Lower leg skin (tissue), 4 donors: ENCODE results near the gene NBAS. TPM values are rescaled to one million over a fixed set of nuclear protein-coding genes. Genes with fewer than 3 reads are reported as not detected.

Experiments used
- DNase-seq, 2 donors: peaks; one replicate each; pipeline ENCODE4 v3.0.0-alpha.2; 2019; ENCODE audit warnings: low spot score in 2 of 2
- H3K4me3 ChIP-seq: fragments of 200-600 bp; sonication (generic); 2 replicates; pipeline ENCODE4 v1.5.1; 2017; ENCODE audit warnings: mild to moderate bottlenecking, low read depth; ENCODE audit not compliant: poor library complexity, severe bottlenecking
- CTCF ChIP-seq, 3 donors: fragments of 450-650 bp; IDR thresholded peaks; one replicate each; pipeline ENCODE4 v1.5.1; 2016; ENCODE audit warnings: antibody characterized with exemption in 3 of 3, mild to moderate bottlenecking in 3 of 3, moderate library complexity in 2 of 3
- POLR2A ChIP-seq, 2 donors: fragments of 450-650 bp; IDR thresholded peaks; one replicate each; pipeline ENCODE4 v1.6.1; 2016 to 2017; ENCODE audit warnings: antibody characterized with exemption in 2 of 2, mild to moderate bottlenecking in 1 of 2, moderate library complexity in 1 of 2
- WGBS, 2 donors: methylation state at CpG; one replicate each; pipeline ENCODE4 v1.1.5; 2018; 5-methylcytosine and 5-hydroxymethylcytosine counted together
- intact Hi-C: fragments of 100-400 bp; cut with DNase I; formaldehyde crosslinking; loops from one replicate; pipeline ENCODE4 v1.15.0; 2023; ENCODE audit warnings: low total_unique reads
- total RNA-seq, 4 donors: library from RNA; depleted of rRNA; stranded (reverse); fragments of >200 nt; gene quantifications; one replicate each; pipeline ENCODE4 v1.1.0, GENCODE V29; 2016

The NBAS gene
- total RNA-seq, 4 donors from 2014 or later: 26.6 to 40.2 (median 38.3) TPM

GRCh38 chr2:15456352-15456751 lies 104.8 kb downstream of the NBAS start:
- TF ChIP-seq CTCF (IDR thresholded peaks at IDR 0.05) (no peak), POLR2A (IDR thresholded peaks at IDR 0.05) (no peak)
- intact Hi-C loops: no loop called here
- 80 to 83% methylated on average over 3 of the region's 3 CpGs for WGBS, 2 donors
- no peak for DNase-seq
- no peak overlapping the region for H3K4me3 ChIP-seq

- WGBS, 2 donors: 94 to 96% methylated on average over 2 of the region's 2 CpGs
- no peak for DNase-seq
- intact Hi-C loops: no loop called here
- H3K4me3 ChIP-seq: no peak overlapping the region
- TF ChIP-seq POLR2A (IDR thresholded peaks at IDR 0.05) (no peak), CTCF (IDR thresholded peaks at IDR 0.05) (no peak)
Measured at GRCh38 chr2:15450808-15451207, 110.3 kb downstream of the NBAS start.

- TF ChIP-seq POLR2A (IDR thresholded peaks at IDR 0.05) (no peak), CTCF (IDR thresholded peaks at IDR 0.05) (no peak)
- intact Hi-C loops: no loop called here
- no peak overlapping the region for H3K4me3 ChIP-seq
- DNase-seq: no peak
- 63 to 71% methylated on average over 2 of the region's 2 CpGs for WGBS, 2 donors
Measured at GRCh38 chr2:15449556-15450236, 111.4 kb downstream of the NBAS start.

GRCh38 chr2:15448250-15448839 lies 112.8 kb downstream of the NBAS start:
- intact Hi-C loops: no loop called here
- 84 to 92% methylated on average over 5 of the region's 5 CpGs for WGBS, 2 donors
- no peak for DNase-seq
- H3K4me3 ChIP-seq: no peak overlapping the region
- TF ChIP-seq CTCF (IDR thresholded peaks at IDR 0.05) (no peak), POLR2A (IDR thresholded peaks at IDR 0.05) (no peak)

GRCh38 chr2:15447381-15447780 lies 113.8 kb downstream of the NBAS start:
- no peak overlapping the region for H3K4me3 ChIP-seq
- no peak for DNase-seq
- intact Hi-C loops: no loop called here
- 94 to 95% methylated on average over 2 of the region's 2 CpGs for WGBS, 2 donors
- TF ChIP-seq CTCF (IDR thresholded peaks at IDR 0.05) (no peak), POLR2A (IDR thresholded peaks at IDR 0.05) (no peak)
